Measurements from ENCODE around the gene KMT2D. TPM values are rescaled to one million over a fixed set of nuclear protein-coding genes. Genes with fewer than 3 reads are reported as not detected.

KMT2D gene
- polyA plus RNA-seq, 1 of the 3 experiments (the other 2 are of a cell fraction), result 30.5 TPM

DNA sequence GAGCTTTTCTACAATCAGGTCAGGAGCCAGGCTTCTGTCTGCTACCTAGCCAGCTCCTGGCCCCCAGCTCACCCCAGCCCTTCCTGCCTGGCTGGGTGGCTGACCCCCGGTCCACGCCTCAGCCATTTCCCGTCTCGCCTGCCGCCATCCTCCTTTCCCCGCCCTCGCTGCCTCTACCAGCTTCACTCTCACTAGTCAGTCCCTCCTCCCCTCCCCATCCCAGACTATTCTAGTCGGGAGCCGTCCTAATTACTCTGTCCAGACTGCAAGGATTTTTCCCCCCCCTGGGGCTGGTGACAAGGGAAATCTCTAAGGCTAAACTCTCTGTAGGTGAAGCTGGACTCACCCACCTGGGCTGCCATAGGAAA, 33.2 kb upstream of the KMT2D start:
- Histone ChIP-seq H3K4me1 (ENCODE audit: control insufficient read depth in 1 of 2, insufficient read depth in 2 of 2, low read depth in 1 of 2, low read length in 1 of 2) (peaks cover 0 to 28% of the 10 kb centered on the region in 2 experiments; a peak in 1 of 4 replicates), H4K20me1 (ENCODE audit: insufficient read depth) (no peaks in the 10 kb centered on the region), H3K9me2 (no peaks in the 10 kb centered on the region), H3K79me2 (ENCODE audit: insufficient read depth) (no peaks in the 10 kb centered on the region), H3K9me3 (no peaks in the 10 kb centered on the region), H3K27me3 (ENCODE audit: insufficient read depth) (peaks cover 12% of the 10 kb centered on the region; the same call in 1 of the 2 replicates), H3K36me3 (replicated peaks in 1 of 2; ENCODE audit: control insufficient read depth in 1 of 2, insufficient read depth in 2 of 2, low read length in 1 of 2) (peaks cover 8 to 9% of the 10 kb centered on the region in 2 experiments), H3F3A (replicated peaks; ENCODE audit: insufficient read depth) (peaks cover 3% of the 10 kb centered on the region), H3K4me3 (ENCODE audit: low read depth in 2 of 2, low read length in 1 of 2) (peak overlapping the region in 1 of 2 experiments; percentile 37; a peak in 1 of 4 replicates), H3K4me2 (peak overlapping the region; percentile 69), H3K9ac (no peak overlapping the region), H3K27ac (ENCODE audit: low read depth in 2 of 2, low read length in 1 of 2) (no peak overlapping the region), H2AFZ (ENCODE audit: low read depth) (no peak overlapping the region)
- TF ChIP-seq, protein P1, sequence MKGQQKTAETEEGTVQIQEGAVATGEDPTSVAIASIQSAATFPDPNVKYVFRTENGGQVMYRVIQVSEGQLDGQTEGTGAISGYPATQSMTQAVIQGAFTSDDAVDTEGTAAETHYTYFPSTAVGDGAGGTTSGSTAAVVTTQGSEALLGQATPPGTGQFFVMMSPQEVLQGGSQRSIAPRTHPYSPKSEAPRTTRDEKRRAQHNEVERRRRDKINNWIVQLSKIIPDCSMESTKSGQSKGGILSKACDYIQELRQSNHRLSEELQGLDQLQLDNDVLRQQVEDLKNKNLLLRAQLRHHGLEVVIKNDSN (IDR thresholded peaks at IDR 0.05; ENCODE audit: borderline replicate concordance, low read depth), result no peak
- TF ChIP-seq EP300 (IDR thresholded peaks at IDR 0.05; ENCODE audit: borderline replicate concordance in 1 of 2, low read depth in 1 of 2, low read length in 1 of 2), result no peak
- peak; percentile 58 for DNase-seq
- WGBS (ENCODE audit: low lambda C conversion rate), result 64% methylated on average over 9 of the region's 9 CpGs
- ChIA-PET CTCF (interaction anchor here (0.8 to 25.0 kb wide), 11 partner anchors 10 to 263 kb away, joined by 3 to 315 read pairs (median 8); partner anchors contain the start of genes DDX23, LMBR1L, RHEBL1 and TUBA1B), POLR2A (interaction anchor here (0.8 to 2.6 kb wide), 5 partner anchors 12 to 37 kb away, joined by 3 to 10 read pairs (median 8); partner anchors contain the start of genes RHEBL1 and TUBA1B)

DNA sequence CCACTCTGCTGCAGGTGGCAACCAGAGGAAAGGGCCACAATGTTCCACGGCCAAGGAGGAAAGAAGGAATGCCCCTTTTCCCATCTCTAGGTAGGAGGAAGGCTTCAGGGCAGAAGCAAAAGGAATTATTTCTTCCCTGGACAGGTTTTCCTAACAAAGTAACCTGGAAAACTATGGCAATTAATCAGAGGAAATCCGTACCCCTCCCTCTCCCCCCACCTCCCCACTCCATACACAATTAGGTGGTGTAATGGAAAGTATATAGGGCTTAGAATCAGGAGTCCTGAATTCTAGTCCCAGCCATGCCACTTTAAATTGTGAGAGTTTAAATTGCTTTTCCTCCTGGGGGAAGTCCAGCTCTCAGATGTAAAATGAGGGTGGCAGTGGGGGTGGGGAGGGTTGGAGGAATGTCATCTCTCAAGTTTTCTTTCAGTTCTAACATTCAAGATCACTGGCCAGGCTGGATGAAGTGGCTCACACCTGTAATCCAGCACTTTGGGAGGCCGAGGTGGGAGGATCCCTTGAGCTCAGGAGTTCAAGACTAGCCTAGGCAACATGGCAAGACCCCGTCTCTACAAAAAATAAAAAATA, 32.3 kb upstream of the KMT2D start:
- no peak overlapping the region for H2AFZ ChIP-seq (ENCODE audit: low read depth)
- 71% methylated on average over 4 of the region's 4 CpGs for WGBS (ENCODE audit: low lambda C conversion rate)
- H4K20me1 ChIP-seq (ENCODE audit: insufficient read depth), result no peaks in the 10 kb centered on the region
- H3K9me2 ChIP-seq, result no peaks in the 10 kb centered on the region
- H3K4me3 ChIP-seq (ENCODE audit: low read depth in 2 of 2, low read length in 1 of 2), result no peak overlapping the region
- H3F3A ChIP-seq (replicated peaks; ENCODE audit: insufficient read depth), result peaks cover 3% of the 10 kb centered on the region
- H3K27ac ChIP-seq (ENCODE audit: low read depth in 2 of 2, low read length in 1 of 2), result no peak overlapping the region
- H3K4me1 ChIP-seq (ENCODE audit: control insufficient read depth in 1 of 2, insufficient read depth in 2 of 2, low read depth in 1 of 2, low read length in 1 of 2), result peaks cover 0 to 35% of the 10 kb centered on the region in 2 experiments; a peak in 1 of 4 replicates
- ChIA-PET POLR2A (interaction anchor here (0.8 to 2.6 kb wide), 5 partner anchors 12 to 38 kb away, joined by 3 to 10 read pairs (median 8); partner anchors contain the start of gene TUBA1B), CTCF (interaction anchor here (0.6 to 25.0 kb wide), 29 partner anchors 9 to 613 kb away, joined by 3 to 315 read pairs (median 4); partner anchors contain the start of genes DDX23, LMBR1L, RHEBL1 and TUBA1B)
- no peaks in the 10 kb centered on the region for H3K9me3 ChIP-seq
- no peak overlapping the region for H3K9ac ChIP-seq
- TF ChIP-seq RXRA (IDR thresholded peaks at IDR 0.05; ENCODE audit: borderline replicate concordance, low read depth) (no peak), EP300 (IDR thresholded peaks at IDR 0.05; ENCODE audit: borderline replicate concordance in 1 of 2, low read depth in 1 of 2, low read length in 1 of 2) (no peak)
- H3K36me3 ChIP-seq (replicated peaks in 1 of 2; ENCODE audit: control insufficient read depth in 1 of 2, insufficient read depth in 2 of 2, low read length in 1 of 2), result peaks cover 8 to 9% of the 10 kb centered on the region in 2 experiments
- H3K79me2 ChIP-seq (ENCODE audit: insufficient read depth), result no peaks in the 10 kb centered on the region
- H3K4me2 ChIP-seq, result peak overlapping the region; percentile 75; the same call in 1 of the 2 replicates
- H3K27me3 ChIP-seq (ENCODE audit: insufficient read depth), result peaks cover 12% of the 10 kb centered on the region; the same call in 1 of the 2 replicates
- DNase-seq, result no peak

DNA sequence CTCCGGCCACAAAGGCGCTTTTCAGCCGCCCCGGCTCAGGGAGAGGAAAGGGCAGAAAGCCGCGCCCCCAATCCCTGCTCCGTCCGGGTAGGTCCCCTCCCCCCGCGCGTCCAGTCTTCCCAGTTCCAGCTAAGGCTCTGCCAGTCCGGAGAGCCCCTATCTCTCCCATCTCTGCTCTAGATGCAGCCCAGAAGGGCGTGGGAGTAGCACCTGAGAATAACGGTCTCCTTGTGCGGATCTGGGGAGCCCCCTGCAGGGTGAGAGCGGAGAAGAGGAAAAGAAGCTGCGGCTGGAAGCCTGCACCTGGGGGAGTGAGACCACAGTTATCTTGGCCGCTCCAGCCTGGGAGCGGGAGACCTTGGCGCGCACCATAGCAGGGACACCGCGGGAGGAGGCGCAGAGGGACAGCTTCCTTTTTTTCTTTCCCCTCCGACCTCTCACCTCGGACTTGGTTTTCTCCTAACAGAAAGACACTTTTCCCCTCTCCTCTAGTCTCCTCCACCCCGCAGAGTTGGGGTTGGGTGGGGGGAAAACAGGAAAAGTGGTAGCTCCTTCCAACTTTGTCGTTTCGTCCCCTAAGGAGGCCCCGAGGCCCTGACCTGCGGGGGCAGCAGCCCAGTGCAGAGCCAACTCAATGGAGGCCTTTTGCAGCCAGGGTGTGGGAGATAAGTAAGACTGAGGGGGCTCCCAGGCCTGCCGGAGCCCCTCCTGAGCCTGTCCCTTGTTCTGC, 31.7 kb upstream of the KMT2D start:
- no peaks in the 10 kb centered on the region for H3K9me3 ChIP-seq
- H3K27ac ChIP-seq (ENCODE audit: low read depth in 2 of 2, low read length in 1 of 2), result no peak overlapping the region
- H4K20me1 ChIP-seq (ENCODE audit: insufficient read depth), result no peaks in the 10 kb centered on the region
- no peaks in the 10 kb centered on the region for H3K79me2 ChIP-seq (ENCODE audit: insufficient read depth)
- peak; percentile 77 for DNase-seq
- 18% methylated on average over 20 of the region's 32 CpGs for WGBS (ENCODE audit: low lambda C conversion rate)
- no peaks in the 10 kb centered on the region for H3K9me2 ChIP-seq
- CTCF ChIA-PET, result interaction anchor here (0.5 to 25.0 kb wide), 32 partner anchors 8 to 614 kb away, joined by 3 to 315 read pairs (median 4); partner anchors contain the start of genes LMBR1L, RHEBL1 and TUBA1B
- POLR2A ChIA-PET, result interaction anchor here (0.5 to 1.3 kb wide), 4 partner anchors 13 to 96 kb away, joined by 3 to 7 read pairs (median 3); partner anchors contain the start of gene TUBA1B
- no peak overlapping the region for H3K9ac ChIP-seq
- H2AFZ ChIP-seq (ENCODE audit: low read depth), result peak overlapping the region; percentile 68; the same call in 1 of the 2 replicates
- peaks cover 0 to 37% of the 10 kb centered on the region in 2 experiments; a peak in 1 of 4 replicates for H3K4me1 ChIP-seq (ENCODE audit: control insufficient read depth in 1 of 2, insufficient read depth in 2 of 2, low read depth in 1 of 2, low read length in 1 of 2)
- H3K4me2 ChIP-seq, result peak overlapping the region; percentile 75
- peaks cover 3% of the 10 kb centered on the region for H3F3A ChIP-seq (replicated peaks; ENCODE audit: insufficient read depth)
- peaks cover 3 to 9% of the 10 kb centered on the region in 2 experiments for H3K36me3 ChIP-seq (replicated peaks in 1 of 2; ENCODE audit: control insufficient read depth in 1 of 2, insufficient read depth in 2 of 2, low read length in 1 of 2)
- H3K4me3 ChIP-seq (ENCODE audit: low read depth in 2 of 2, low read length in 1 of 2), result peak overlapping the region; percentile 20 to 48; a peak in 1 of 4 replicates
- H3K27me3 ChIP-seq (ENCODE audit: insufficient read depth), result peaks cover 12% of the 10 kb centered on the region; the same call in 1 of the 2 replicates
- TF ChIP-seq SMC3 (IDR thresholded peaks at IDR 0.05; ENCODE audit: low read depth, low read length), result 0 out of 2 replicates have a peak, but pooled peaks have one; percentile 12
- no peak for TF ChIP-seq EP300 (IDR thresholded peaks at IDR 0.05; ENCODE audit: borderline replicate concordance in 1 of 2, low read depth in 1 of 2, low read length in 1 of 2)
- no peak for TF ChIP-seq RFX5 (IDR thresholded peaks at IDR 0.05; ENCODE audit: low read length)
- TF ChIP-seq, protein P2, sequence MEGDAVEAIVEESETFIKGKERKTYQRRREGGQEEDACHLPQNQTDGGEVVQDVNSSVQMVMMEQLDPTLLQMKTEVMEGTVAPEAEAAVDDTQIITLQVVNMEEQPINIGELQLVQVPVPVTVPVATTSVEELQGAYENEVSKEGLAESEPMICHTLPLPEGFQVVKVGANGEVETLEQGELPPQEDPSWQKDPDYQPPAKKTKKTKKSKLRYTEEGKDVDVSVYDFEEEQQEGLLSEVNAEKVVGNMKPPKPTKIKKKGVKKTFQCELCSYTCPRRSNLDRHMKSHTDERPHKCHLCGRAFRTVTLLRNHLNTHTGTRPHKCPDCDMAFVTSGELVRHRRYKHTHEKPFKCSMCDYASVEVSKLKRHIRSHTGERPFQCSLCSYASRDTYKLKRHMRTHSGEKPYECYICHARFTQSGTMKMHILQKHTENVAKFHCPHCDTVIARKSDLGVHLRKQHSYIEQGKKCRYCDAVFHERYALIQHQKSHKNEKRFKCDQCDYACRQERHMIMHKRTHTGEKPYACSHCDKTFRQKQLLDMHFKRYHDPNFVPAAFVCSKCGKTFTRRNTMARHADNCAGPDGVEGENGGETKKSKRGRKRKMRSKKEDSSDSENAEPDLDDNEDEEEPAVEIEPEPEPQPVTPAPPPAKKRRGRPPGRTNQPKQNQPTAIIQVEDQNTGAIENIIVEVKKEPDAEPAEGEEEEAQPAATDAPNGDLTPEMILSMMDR (IDR thresholded peaks at IDR 0.05), result peak; percentile 53
- TF ChIP-seq, protein P3, sequence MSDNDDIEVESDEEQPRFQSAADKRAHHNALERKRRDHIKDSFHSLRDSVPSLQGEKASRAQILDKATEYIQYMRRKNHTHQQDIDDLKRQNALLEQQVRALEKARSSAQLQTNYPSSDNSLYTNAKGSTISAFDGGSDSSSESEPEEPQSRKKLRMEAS (IDR thresholded peaks at IDR 0.05; ENCODE audit: low read depth), result no peak
- TF ChIP-seq SIN3A (IDR thresholded peaks at IDR 0.05; ENCODE audit: borderline replicate concordance, low read depth, low read length), result no peak
- TF ChIP-seq EZH2phosphoT487 (IDR thresholded peaks at IDR 0.05; ENCODE audit: borderline replicate concordance, low read depth), result no peak
- no peak for TF ChIP-seq POLR2AphosphoS5 (IDR thresholded peaks at IDR 0.05; ENCODE audit: low read depth, low read length)
- no peak for TF ChIP-seq ELF1 (IDR thresholded peaks at IDR 0.05)
- TF ChIP-seq MXI1 (IDR thresholded peaks at IDR 0.05; ENCODE audit: low read depth, low read length), result no peak
- TF ChIP-seq NRF1 (IDR thresholded peaks at IDR 0.05; ENCODE audit: low read depth, low read length), result no peak

Measured in SK-N-SH (cell line).